ENCODE results near the gene EMX2.

DNA sequence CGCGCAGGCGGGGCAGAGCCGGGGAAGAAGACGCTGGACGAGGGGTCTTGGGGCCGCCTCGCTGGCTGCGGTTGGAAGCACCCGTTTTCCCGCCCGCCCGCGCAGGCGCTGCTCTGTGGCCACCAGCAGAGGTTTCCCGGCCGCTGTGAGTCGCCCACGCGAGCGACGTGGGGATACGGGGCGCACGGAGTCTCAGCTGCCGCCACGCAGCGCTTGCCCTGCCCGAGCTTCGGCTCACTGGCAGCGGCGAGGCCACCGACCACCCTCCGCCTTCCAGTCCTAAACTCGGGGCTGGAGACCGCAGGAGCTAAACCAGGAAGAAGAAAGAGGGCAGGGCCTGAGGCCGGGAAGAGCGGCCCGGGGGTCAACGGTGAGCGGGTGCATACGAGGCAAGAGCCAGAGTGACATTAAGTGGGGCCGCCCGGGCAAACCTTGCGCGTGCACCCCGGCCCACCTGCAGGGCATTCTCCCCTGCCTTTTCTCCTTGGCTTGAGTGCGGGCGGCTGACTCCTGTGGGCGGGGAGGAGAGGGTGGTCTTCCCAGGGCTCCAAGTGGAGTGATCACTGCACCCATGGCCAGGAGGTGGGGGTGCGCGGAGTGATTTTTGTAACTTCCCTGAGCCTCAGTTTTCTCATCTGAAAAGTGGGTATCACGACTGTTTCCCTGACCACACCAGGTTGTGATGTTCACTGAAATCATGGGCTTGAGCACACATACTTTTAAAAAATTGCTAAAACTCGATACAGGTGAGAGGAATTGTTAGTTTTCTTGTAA lies 7.1 kb upstream of the EMX2 start:
- no peak for TF ChIP-seq SUZ12 (IDR thresholded peaks at IDR 0.05; ENCODE audit: extremely low read depth, insufficient read depth, insufficient read length)
- TF ChIP-seq YY1 (IDR thresholded peaks at IDR 0.05; ENCODE audit: insufficient read depth, insufficient read length) = no peak

All from NT2/D1 (cell line).